ENCODE results near the gene RPA3. TPM values are rescaled to one million over a fixed set of nuclear protein-coding genes. Genes with fewer than 3 reads are reported as not detected.
A peak's percentile ranks its signal among the peaks of the same experiment; 100 is the strongest.

RPA3 gene
- total RNA-seq, 1 donor from 2014 or later = 18.3 TPM

- no peak for DNase-seq (ENCODE audit: low spot score)
These were observed 111.4 kb downstream of the RPA3 start for GRCh38 chr7:7607010-7607409.

DNA sequence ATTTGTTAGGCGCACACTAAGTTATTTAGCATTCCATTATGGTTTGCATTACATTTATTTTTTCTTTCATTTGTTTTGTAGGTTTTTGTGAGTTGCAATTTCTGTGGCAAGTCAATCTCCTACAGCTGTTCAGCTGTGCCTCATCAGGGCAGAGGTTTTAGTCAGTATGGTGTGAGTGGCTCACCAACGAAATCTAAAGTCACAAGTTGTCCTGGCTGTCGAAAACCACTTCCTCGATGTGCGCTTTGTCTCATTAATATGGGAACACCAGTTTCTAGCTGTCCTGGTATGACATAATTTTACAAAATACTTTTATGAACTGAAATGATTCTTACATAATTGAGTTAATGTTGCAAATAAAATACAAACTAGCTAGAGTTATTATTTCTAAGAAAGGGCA is 122.2 kb downstream of the RPA3 start:
- DNase-seq (ENCODE audit: low spot score) = peak; percentile 21

- DNase-seq (ENCODE audit: low spot score) = no peak
These were observed 123.0 kb downstream of the RPA3 start for GRCh38 chr7:7595451-7595850.

Other genes starting within 250 kb of the RPA3 start
- 5.1 TPM for gene COL28A1, start 182.7 kb downstream of the RPA3 start, total RNA-seq
- gene MIOS, start 151.7 kb downstream of the RPA3 start, total RNA-seq = 30.2 TPM
- gene UMAD1, start 77.9 kb downstream of the RPA3 start, total RNA-seq = 20.3 TPM

All from mucosa of gallbladder (tissue), 1 donor.